HUDEP-2 (cell line): ENCODE results near the gene AMOTL1.

Experiments used
- DNase-seq, 76 experiments: peaks; one replicate each; lab custom pipeline; 2025; ENCODE audit not compliant: unreplicated experiment in 76 of 76; lab: John Stamatoyannopoulos, UW

AMOTL1 gene

GRCh38 chr11:94853836-94854235, 85.7 kb downstream of the AMOTL1 start:
- DNase-seq = no peak

DNA sequence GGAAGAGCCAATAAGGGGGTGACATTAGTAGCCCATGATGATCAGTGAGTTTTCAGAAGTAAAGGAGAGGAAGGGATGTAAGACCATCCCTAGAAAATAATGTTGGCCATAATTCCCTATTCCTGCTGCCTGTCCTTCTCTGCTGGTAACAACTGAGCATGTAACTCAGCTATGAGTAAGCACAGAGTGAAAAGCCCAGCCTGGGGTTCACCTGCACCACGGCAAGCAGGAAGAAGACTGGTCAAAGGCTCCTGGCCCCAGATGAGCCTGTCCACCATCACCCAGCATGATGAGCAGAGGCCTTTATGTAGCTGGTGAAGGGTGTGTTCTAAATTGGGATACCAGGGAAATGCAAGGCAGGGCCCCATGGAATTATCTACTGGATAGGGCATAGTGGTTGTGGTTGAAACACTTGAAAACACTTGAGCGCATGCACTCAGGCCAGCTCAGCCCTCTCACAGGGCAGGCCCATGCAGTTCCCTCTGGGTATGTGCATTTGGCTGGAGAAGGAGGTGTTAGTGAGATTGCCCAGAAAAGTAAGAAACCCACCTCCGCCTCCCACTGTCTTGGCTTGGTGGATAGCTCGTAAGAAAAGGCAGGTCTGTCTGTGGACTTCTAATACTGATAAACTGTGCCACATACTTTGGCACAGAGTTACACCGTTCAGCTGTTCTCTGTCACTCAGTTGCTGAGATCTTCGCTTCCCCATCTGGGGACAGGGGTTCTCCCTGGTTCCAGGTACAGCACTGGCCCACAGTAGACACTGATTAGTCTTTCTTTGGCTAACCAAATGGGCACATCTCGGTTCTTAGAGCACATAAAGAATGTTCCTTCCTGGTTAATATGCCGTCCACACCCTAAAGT, 86.8 kb downstream of the AMOTL1 start:
- no peak for DNase-seq

DNA sequence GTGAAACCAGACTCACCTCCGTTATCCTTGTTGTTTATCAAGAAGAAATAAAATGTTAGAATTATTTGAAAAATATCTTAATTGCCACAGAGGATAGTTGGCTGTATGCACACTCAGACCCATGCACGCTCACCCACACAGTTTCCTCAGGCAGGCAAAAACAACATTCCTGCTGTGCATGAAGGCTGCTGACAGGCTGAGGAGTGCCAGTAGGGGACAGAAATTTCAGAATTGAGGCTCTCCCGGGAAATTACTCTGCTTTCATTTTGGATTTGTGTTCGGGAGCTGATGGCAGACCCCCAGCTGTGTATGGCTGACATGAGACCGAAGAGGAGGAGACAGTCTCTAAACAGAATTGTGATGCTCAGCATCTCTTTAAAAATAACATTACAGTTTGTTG, 87.5 kb downstream of the AMOTL1 start:
- DNase-seq = no peak

DNA sequence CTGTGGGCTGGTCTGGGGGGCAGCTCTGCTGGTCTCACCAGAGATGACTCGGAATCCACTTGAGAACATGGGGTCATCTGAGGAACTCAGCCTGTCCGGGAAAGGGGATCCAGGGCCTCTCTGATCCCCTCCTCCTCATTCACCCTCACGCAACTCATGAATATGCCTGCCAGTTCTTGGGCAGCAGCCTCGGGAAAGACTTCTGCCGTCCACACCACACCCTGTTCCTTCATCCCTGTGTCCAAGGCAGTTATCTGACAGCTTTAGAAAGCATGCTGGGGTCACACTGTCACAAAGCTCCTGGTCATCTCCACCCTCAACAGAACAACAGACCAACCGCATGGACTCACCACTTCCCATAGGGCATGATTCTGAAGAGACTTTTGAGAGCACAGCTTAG, 88.3 kb downstream of the AMOTL1 start:
- DNase-seq = no peak

DNA sequence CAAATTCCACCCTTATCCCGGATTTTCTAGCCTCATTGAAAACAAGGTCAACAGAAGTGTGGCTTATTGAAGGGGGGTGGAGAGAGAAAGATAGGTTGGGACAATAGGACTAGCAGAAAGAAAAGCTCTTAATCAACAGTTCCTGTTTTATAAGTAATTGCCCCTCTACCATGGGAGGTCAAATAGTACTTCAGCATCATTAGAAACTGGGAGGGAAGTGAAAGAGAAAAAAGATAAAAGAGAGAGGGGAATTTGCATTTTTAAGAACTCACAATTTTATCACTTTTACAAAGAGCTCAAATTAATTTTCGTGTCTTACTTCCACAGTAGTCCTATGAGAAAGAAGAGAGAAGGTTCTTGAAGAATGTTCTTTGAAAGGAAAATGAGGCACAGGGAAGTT, 89.2 kb downstream of the AMOTL1 start:
- no peak for DNase-seq

DNA sequence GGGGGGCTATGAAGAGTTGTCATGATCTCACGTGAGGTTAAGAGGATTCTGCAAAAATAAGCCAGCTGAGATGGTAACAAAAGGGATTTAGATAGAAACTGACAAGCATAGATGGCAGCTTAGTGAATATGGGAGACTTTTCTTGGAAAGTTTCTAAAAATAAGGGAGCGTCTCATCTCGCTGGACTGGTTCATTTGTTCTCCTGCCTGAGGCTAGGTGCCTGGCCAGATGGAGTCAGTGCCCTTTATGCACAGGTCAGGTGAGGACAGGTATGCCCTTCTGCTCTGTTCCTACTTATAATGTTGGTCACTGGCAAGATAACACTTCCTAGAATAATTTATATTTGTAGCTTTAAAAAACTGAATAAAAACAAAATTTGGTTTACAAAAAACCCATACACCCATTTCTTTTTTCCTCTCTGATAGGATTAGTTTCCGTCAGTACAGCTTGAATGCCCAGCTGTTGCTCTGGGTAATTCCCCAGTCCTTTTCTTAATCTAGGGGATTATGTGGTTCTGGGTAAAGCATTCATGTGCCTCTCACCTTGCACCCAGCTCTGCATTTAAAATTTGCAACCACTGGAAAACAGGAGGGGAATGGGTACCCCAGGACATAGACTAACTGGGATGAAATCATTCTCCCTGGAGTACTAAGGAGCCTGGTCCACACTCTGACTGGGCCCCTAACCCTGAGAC, 90.0 kb downstream of the AMOTL1 start:
- no peak for DNase-seq

DNA sequence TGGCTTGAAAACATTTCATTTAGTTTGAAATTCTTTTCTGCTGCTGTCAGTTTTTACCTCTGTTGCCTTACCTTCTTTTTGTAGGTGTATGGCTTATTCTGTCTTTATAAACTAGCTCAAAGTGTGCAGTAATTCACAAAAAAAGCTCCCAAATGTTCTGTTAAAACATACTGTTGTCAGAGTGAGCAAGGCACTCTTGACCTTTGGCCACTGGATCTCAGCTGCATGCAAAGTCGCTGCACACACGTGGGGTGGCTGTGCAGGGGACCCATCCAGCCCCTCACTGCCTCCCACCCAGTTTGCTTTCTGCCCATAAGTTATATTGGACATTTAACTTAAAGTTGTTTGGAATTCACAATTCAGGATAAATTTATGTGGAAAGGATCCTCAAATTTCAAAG, 92.2 kb downstream of the AMOTL1 start:
- no peak for DNase-seq

GRCh38 chr11:94861306-94861845, 93.2 kb downstream of the AMOTL1 start:
- no peak for DNase-seq

GRCh38 chr11:94862926-94863880, 95.0 kb downstream of the AMOTL1 start:
- no peak for DNase-seq

DNA sequence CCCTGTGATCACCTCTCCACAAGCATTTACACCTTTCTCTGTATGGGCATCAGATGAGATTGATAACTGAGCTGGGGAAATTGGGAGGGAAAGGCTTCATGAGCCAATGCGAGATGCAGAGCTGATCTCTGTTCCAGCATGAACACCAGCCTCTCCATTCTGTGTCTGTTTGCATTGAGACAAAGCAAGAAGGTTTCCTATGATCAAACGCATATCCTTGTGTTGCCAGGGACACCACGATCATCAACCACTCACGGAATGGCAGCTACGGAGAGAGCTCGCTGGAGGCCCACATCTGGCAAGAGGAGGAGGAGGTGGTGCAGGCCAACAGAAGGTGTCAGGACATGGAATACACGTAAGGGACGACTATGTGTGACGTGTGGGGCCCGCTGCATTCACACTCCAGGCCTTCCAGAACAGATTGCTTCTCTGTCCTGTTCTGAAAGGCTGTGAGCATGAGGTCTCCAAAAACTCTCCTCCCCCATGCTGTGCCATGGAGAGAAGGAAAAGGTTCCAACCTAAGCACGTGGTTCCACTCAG, 96.4 kb downstream of the AMOTL1 start:
- no peak for DNase-seq

- DNase-seq = no peak
Measured at GRCh38 chr11:94866231-94866822, 98.2 kb downstream of the AMOTL1 start.

DNA sequence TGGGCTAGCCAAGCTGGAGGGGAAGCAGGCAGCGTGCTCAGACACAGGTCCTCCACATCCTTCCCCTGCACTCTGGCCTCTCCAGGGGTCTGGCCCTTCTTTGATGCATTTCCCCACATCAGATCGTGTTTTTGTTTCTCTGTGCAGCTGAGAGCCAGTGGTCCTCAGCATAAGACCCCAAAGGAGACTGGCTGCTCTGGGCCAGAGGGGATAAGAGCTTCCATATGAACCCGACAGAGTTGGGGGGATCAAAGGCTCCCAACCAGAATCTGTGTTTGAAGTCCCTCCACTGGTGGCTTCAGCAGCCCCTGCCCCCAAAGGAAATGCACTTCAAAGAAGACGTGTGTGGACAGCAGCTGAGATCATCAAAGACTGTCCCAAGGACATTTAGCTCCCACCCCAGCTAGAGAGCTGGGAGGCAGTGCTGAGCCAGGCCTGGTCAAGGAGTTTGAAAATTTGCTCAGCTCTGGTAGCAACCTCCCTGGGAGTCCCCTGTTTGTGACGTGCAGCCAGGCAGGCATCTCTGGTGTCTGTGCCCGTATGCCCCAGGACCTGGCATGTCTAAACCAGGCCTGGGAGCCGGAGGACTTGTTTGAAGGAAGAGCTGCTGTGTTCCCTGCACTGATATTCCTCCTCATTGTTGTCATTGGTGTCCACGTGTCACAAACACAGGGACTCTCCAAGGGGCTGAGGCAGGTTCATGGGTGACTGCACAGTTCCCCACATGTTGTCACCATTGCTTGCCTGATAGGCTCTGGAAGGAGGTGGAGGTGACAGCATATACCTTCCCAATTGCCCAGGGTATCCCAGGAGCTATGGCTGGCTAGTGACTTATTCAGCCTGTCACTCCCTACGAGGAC, 99.0 kb downstream of the AMOTL1 start:
- DNase-seq = no peak

DNA sequence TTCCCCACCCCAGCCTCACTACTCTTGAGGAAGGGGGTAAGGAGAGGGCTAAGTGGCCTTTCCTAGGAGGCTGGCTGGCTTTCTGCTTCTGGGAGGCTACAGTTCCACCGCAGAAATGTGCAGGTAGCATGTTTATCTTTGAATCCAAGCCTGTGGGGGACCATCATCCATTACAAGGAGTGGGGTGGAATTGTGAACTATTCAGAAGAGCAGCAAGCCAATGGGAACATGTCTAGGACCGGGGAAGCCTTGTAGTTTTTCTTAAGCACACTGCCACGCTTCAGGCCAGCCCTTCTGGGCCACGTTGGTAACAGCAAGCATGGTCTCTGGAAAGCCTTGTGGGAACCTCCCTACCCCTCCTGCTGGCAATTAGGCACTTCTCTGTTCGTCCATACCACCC, 100.3 kb downstream of the AMOTL1 start:
- no peak for DNase-seq

GRCh38 chr11:94869186-94869585, 101.0 kb downstream of the AMOTL1 start:
- DNase-seq = no peak

- DNase-seq = no peak
Measured at GRCh38 chr11:94870422-94870821, 102.3 kb downstream of the AMOTL1 start.

DNA sequence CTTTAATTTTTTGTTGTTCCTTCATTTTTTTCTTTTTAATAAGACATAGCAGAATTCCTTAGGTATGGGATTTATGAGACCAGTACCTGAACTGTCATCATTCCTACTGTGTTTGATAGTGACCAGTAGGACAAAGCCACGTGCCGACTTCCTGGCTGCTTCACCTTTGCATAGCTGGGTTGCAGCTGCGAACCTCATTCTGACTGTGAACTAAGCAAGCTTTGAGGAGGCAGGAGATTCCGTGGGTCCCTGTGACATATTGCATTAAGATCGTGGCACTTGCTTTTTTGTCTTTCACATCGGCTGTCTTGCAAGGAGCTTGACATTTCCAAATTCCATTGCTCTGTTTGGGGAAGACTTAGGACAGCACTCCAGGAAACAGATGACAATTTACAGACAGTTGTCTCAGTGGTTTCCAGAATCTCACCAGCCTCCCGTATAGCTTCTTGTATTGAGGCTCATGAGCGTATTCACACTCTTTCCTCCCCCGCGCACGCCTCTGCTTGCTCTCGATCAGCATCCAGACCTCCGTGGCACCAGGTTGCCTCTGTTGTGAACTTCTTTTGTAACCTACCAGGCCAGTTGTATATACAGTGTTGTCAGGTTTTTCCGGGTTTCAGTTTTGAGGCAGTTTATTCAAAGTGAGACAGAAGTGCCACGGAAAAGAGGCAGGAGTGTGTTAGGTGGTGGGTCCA, 103.5 kb downstream of the AMOTL1 start:
- DNase-seq = no peak

DNA sequence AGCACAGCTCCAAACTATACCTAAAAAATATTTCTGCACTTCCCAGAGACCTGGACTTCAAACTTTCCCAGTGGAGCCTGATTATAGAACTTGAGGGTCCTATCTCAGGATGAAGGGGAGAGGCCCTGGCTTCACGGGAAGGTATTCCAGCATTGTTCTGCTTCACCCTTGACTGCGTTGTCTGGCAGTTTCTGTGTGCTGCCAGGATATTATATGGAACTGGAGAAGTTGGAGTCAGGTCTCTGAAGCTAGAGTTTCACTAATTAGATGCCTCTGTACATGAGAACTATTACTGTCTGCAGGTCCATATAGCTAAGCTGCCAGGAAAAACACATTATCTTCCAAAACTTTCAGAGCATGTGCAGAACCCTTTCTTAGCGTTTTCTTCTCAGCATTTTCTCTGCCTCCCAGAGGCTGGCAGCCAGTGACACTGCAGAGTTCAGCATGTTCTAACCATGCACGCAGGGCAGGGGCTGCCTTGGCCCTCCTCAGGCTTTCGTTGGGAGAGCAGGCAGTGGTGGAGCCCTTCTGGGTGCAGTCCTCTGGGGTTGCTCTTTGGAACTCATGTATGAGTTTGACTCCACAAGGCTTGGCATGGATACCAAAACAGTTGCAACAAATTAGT, 105.9 kb downstream of the AMOTL1 start:
- DNase-seq = no peak

DNA sequence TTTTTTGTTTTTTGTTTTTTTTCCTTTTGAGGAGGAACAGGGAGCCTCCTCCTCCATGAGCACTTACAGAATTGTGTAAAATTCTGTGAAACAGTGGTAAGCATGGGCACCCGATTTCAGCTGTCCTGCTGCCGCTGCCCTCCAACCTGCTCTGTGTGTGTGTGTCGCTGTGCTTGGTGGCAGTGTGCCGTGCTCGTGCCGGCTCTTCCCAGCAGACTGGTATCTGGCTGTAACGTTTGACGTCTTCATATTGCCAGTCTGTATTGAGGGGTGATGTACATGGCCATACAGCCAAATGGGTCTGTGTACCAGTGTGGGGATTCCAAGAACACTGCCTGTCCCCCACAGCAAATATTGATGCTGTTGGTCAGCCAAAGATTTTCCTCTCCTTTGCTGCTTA, 108.1 kb downstream of the AMOTL1 start:
- no peak for DNase-seq
